GM21717 (cell line): ENCODE results near the gene GNG13.

ENCODE experiments used
- ATAC-seq: cut with Tn5 transposase; IDR thresholded peaks from one replicate; pipeline ENCODE4 v1.9.1; 2021; ENCODE audit warnings: mild to moderate bottlenecking, moderate library complexity; ENCODE audit not compliant: unreplicated experiment

GNG13 gene

DNA sequence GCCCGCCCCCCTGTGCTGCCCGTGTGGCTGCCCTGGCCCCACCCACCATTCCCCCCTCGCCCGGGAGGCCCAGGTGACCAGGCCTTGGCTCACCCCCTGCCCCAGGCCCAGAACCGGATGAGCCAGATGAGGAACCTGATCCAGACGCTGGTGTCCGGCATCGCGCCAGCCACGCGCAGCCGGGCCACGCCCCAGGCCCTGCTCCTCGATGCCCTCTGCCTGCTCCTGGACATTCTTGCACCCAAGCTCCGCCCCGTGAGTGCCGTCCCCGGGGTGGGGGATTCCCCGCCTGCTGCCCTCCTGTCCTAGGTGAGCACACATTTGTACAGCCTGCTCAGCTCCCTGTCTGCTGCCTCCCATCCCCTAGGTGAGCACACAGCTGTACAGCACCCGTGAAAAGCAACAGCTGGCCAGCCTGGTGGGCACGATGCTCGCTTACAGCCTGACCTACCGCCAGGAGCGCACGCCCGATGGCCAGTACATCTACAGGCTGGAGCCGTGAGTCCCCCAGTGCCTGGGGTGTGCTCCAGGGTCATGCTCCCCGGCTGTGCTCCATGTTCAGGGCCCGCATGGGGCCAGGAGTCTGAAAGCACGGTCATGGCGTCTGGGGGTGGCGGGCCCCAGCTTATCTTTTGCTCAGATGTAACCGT lies 4.8 kb downstream of the GNG13 start:
- no peak for ATAC-seq

DNA sequence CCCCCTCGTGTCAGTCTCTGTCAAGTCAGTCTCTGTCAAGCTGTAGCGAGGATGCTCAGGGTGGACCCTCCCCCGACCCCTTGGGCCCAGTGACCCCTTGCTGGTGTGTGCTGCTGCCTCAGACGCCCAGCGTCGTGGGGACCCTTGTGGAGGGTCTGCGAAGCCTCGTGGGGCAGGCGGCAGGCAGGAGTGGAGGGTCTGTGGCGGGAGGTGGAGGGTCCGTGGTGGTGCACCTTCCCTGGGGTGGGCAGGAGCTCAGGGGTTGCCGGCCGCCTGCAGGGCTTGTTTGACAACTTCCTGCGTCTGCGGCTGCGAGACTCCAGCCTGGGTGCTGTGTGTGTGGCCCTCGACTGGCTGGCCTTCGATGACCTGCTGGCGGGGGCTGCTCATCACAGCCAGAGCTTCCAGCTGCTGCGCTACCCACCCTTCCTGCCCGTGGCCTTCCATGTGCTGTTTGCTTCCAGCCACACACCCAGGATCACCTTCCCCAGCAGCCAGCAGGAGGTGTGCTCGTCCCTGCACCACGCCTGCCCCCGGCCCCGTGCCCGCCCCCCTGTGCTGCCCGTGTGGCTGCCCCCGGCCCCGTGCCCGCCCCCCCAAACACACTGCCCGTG lies 5.6 kb downstream of the GNG13 start:
- no peak for ATAC-seq

GRCh38 chr16:794091-794822 lies 6.3 kb downstream of the GNG13 start:
- no peak for ATAC-seq

DNA sequence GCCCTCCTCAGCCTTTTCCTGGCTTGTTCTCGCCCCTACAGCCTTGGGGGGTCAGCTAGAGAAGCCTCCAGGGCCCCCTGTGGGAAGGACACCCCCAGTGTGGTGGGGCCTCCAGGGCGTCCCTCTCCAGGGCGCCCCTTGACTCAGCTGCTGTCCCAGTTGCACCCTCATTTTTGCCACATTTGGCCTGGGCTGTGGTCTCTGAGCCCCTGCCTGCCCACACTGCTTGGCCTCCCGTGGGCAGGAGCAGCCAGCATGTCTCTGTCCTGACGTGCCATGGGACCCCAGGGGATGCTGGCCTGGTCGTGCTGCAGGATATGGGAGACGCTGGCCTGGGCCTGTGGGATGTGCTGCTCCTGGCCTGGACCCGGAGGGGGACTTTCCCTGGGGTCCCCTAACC lies 7.1 kb downstream of the GNG13 start:
- no peak for ATAC-seq

DNA sequence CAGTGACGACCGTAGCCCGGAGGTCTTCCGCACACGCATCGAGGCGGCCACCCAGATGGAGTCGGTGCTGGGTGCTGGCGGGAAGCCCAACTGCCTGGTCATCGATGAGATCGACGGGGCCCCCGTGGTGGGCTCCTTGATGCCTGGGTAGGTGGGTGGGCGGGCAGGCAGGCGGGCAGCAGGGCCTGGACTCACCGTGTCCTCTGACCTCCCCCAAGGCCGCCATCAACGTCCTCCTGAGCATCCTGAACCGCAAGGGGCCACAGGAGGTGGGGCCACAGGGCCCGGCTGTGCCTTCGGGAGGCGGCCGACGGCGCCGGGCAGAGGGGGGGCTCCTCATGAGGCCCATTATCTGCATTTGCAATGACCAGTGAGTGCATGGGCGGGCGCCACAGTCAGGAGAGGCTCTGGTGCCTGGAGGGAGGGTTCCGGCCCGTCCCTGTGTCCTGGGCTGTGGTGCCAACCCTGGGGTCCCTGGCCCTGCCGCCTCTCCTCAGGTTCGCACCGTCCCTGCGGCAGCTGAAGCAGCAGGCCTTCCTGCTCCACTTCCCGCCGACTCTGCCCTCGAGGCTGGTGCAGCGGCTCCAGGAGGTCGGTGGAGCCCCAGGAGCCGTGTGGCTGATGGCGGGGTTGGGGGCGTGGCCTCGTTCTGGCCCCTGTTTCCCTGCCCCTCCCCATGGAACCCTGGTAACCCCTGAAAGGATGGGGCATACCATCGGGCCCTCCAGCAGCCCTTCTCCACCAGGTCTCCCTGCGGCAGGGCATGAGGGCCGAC lies 8.1 kb downstream of the GNG13 start:
- no peak for ATAC-seq

GRCh38 chr16:791131-791530 lies 9.4 kb downstream of the GNG13 start:
- no peak for ATAC-seq

GRCh38 chr16:790086-790485 lies 10.4 kb downstream of the GNG13 start:
- ATAC-seq: no peak

GRCh38 chr16:789191-789850 lies 11.2 kb downstream of the GNG13 start:
- no peak for ATAC-seq

DNA sequence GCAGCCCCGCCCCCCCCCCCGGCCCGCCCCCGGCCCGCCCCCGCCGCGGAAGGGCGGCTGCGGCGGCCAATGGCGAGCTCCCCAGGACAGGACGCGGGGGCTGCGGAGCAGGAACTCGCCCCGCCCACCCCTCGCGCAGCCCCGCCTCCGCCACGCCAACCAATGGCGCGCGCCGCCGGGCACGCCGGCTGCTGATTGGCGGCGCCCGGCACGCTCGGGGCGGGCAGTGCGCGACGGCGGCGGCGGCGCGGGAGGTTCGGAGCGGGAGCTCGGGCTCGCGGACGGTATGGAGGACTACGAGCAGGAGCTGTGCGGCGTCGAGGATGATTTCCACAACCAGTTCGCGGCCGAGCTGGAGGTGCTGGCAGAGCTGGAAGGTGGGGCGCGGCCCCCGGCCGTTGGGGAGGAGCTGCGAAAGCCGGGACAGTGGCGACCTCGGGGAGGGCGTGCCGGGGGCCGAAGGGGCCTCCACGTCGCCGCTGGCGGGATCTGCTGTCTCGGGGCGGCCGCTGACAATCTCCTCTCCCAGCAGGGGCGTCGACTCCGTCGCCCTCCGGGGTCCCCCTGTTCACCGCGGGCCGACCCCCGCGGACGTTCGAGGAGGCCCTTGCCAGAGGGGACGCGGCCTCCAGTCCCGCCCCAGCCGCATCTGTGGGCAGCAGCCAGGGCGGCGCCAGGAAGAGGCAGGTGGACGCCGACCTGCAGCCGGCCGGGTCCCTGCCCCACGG lies 12.0 kb downstream of the GNG13 start, which contains the start of gene CHTF18:
Gene CHTF18 (plus strand): TSS at position 222 of the 728 bp plus-strand sequence. CDS start 65 bp downstream, at position 287.
- peak; percentile 54 for ATAC-seq

DNA sequence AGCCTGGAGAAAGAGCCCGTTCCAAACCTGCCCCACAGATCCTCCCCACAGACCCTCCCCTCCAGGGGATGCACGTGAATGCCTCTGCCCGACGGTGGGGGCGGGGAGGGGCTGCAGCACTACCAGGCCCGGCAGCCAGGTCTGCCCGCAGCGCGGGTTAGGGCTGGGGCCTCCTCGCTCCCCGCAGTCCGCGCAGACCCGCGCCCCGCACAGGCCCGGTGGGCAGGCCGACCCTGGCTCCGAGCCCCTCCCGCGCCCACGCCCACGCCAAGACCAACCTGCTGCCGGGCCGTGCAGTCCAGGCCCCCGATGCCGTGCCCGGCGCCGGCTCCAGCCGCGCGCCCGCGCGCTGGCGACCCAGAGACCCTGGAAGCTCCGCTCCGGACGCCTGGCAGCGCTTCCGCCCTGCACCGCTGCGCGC lies 12.5 kb downstream of the GNG13 start, which contains the start of gene RPUSD1:
Gene RPUSD1 (minus strand): TSS at position 404 of the 421 bp plus-strand sequence. CDS start 644 bp downstream, outside the sequence.
- ATAC-seq: peak; percentile 15

DNA sequence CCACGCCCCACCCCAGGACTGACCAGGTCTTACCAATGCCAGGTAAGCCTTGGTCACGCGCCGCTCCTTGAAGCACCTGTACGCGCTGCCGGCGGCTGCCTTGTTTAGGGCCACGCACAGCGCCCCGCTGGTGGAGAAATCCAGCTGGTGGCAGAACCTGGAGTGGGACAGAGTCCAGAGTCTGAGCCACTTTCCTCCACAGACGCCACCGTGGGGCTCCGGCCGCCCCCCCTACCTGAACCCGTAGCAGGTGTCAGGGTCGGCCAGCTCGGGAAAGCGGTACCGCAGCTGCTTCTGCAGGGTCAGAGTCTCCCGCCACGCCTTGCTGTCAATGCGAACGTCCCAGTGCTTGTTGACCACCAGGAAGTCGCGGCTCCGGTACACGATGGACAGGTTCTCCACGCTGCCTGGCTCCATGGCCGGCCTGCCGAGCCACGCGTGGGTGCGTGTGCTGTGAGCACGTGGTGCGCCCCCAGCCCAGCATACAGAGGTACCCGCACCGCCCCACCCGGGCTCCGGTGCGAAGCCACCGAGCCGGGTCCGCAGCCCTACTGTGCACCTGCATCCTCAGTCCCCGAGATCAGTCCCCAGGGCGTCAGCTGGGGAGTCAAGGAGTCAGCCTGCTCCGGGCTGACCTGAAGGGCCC lies 13.1 kb downstream of the GNG13 start:
- no peak for ATAC-seq

GRCh38 chr16:785563-786535 lies 14.7 kb downstream of the GNG13 start:
- no peak for ATAC-seq

- ATAC-seq: no peak
Measured at GRCh38 chr16:784431-784830, 16.1 kb downstream of the GNG13 start.

- no peak for ATAC-seq
Measured at GRCh38 chr16:783404-784161, 17.0 kb downstream of the GNG13 start.

GRCh38 chr16:782766-783403 lies 17.6 kb downstream of the GNG13 start:
- no peak for ATAC-seq

- ATAC-seq: no peak
Measured at GRCh38 chr16:782258-782657, 18.3 kb downstream of the GNG13 start.
